IPS DF 6.9 (cell line): ENCODE measurements around the gene SPTBN1.

ENCODE experiments used
- DNase-seq: peaks from one replicate; pipeline ENCODE4 v3.0.0-alpha.2; 2013; ENCODE audit warnings: low read depth, low spot score
- H3K27ac ChIP-seq: one replicate; pipeline ENCODE4 v1.5.1; 2013; ENCODE audit warnings: low read length, control low read depth
- H3K27me3 ChIP-seq: 2 replicates; pipeline ENCODE4 v1.6.1; 2013; ENCODE audit warnings: mild to moderate bottlenecking, low read length; ENCODE audit not compliant: control insufficient read depth, insufficient read depth
- H3K36me3 ChIP-seq: 2 replicates; pipeline ENCODE4 v1.6.1; 2013; ENCODE audit warnings: low read length; ENCODE audit not compliant: control insufficient read depth, insufficient read depth
- H3K4me1 ChIP-seq: 2 replicates; pipeline ENCODE4 v1.6.1; 2013; ENCODE audit warnings: low read length; ENCODE audit not compliant: control insufficient read depth, insufficient read depth
- H3K4me3 ChIP-seq: 2 replicates; pipeline ENCODE4 v1.5.1; 2013; ENCODE audit warnings: mild to moderate bottlenecking, low read length
- H3K9me3 ChIP-seq: 2 replicates; pipeline ENCODE4 v1.6.1; 2013; ENCODE audit warnings: low read length, inconsistent platforms; ENCODE audit not compliant: control insufficient read depth, insufficient read depth
- WGBS: extraction: QIAGEN DNeasy Blood & Tissue Kit; methylation state at CpG from one replicate; pipeline ENCODE4 v1.1.7; 2013; ENCODE audit warnings: mixed read lengths, missing lambda C conversion rate; ENCODE audit not compliant: insufficient read length, insufficient coverage; 5-methylcytosine and 5-hydroxymethylcytosine counted together

SPTBN1 gene

GRCh38 chr2:54650612-54651011 is 194.5 kb downstream of the SPTBN1 start:
- WGBS, result no CpG with 5 or more reads among the region's 2 CpGs

GRCh38 chr2:54651291-54651690 is 195.2 kb downstream of the SPTBN1 start:
- WGBS, result no CpG with 5 or more reads among the region's 5 CpGs
- Histone ChIP-seq H3K36me3 (peaks cover 41% of the 10 kb centered on the region; the same call in 1 of the 2 replicates), H3K27me3 (no peaks in the 10 kb centered on the region), H3K27ac (no peak overlapping the region), H3K4me3 (no peak overlapping the region), H3K9me3 (no peaks in the 10 kb centered on the region), H3K4me1 (no peaks in the 10 kb centered on the region)
- no peak for DNase-seq

More at GRCh38 chr2:54650612-54651011, 194.5 kb downstream of the SPTBN1 start:
- no peaks in the 10 kb centered on the region for H3K4me1 ChIP-seq
- no peak overlapping the region for H3K4me3 ChIP-seq
- no peak overlapping the region for H3K27ac ChIP-seq
- no peaks in the 10 kb centered on the region for H3K27me3 ChIP-seq
- H3K9me3 ChIP-seq, result no peaks in the 10 kb centered on the region
- DNase-seq, result no peak
- H3K36me3 ChIP-seq, result peaks cover 47% of the 10 kb centered on the region; the same call in 1 of the 2 replicates

GRCh38 chr2:54652540-54652939 is 196.4 kb downstream of the SPTBN1 start:
- Histone ChIP-seq H3K4me1 (no peaks in the 10 kb centered on the region), H3K4me3 (no peak overlapping the region), H3K36me3 (peaks cover 31% of the 10 kb centered on the region; the same call in 1 of the 2 replicates), H3K27me3 (no peaks in the 10 kb centered on the region), H3K9me3 (no peaks in the 10 kb centered on the region), H3K27ac (no peak overlapping the region)
- whole genome bisulfite sequencing, result no CpG with 5 or more reads among the region's 1 CpG
- no peak for DNase-seq

- no CpG with 5 or more reads among the region's 26 CpGs for WGBS
- Histone ChIP-seq H3K36me3 (peaks cover 31% of the 10 kb centered on the region; the same call in 1 of the 2 replicates), H3K4me1 (no peaks in the 10 kb centered on the region), H3K27me3 (no peaks in the 10 kb centered on the region), H3K9me3 (no peaks in the 10 kb centered on the region), H3K27ac (no peak overlapping the region), H3K4me3 (no peak overlapping the region)
- DNase-seq, result no peak
These were observed 197.6 kb downstream of the SPTBN1 start for GRCh38 chr2:54653572-54654204.

- peaks cover 35% of the 10 kb centered on the region; the same call in 1 of the 2 replicates for H3K36me3 ChIP-seq
- no peaks in the 10 kb centered on the region for H3K9me3 ChIP-seq
- H3K27ac ChIP-seq, result no peak overlapping the region
- H3K4me1 ChIP-seq, result no peaks in the 10 kb centered on the region
- no peak overlapping the region for H3K4me3 ChIP-seq
- DNase-seq, result no peak
- 100% methylated on average over 1 of the region's 14 CpGs for WGBS
- no peaks in the 10 kb centered on the region for H3K27me3 ChIP-seq
These were observed 199.1 kb downstream of the SPTBN1 start for GRCh38 chr2:54655046-54655809.

- no peaks in the 10 kb centered on the region for H3K4me1 ChIP-seq
- no peaks in the 10 kb centered on the region for H3K27me3 ChIP-seq
- H3K36me3 ChIP-seq, result peaks cover 31% of the 10 kb centered on the region; the same call in 1 of the 2 replicates
- no peak overlapping the region for H3K27ac ChIP-seq
- no peaks in the 10 kb centered on the region for H3K9me3 ChIP-seq
- no peak overlapping the region for H3K4me3 ChIP-seq
- no CpG with 5 or more reads among the region's 3 CpGs for WGBS
- DNase-seq, result no peak
These were observed 200.7 kb downstream of the SPTBN1 start for GRCh38 chr2:54656863-54657262.

- Histone ChIP-seq H3K4me1 (no peaks in the 10 kb centered on the region), H3K4me3 (no peak overlapping the region), H3K27me3 (no peaks in the 10 kb centered on the region), H3K36me3 (peaks cover 33% of the 10 kb centered on the region; the same call in 1 of the 2 replicates), H3K27ac (no peak overlapping the region), H3K9me3 (no peaks in the 10 kb centered on the region)
- WGBS, result no CpG with 5 or more reads among the region's 12 CpGs
- no peak for DNase-seq
These were observed 201.5 kb downstream of the SPTBN1 start for GRCh38 chr2:54657664-54658083.

GRCh38 chr2:54658564-54659071 is 202.5 kb downstream of the SPTBN1 start:
- H3K27me3 ChIP-seq, result no peaks in the 10 kb centered on the region
- H3K4me1 ChIP-seq, result no peaks in the 10 kb centered on the region
- no peaks in the 10 kb centered on the region for H3K9me3 ChIP-seq
- no peak for DNase-seq
- no peak overlapping the region for H3K4me3 ChIP-seq
- peaks cover 37% of the 10 kb centered on the region; the same call in 1 of the 2 replicates for H3K36me3 ChIP-seq
- WGBS, result no CpG with 5 or more reads among the region's 1 CpG
- no peak overlapping the region for H3K27ac ChIP-seq

- Histone ChIP-seq H3K9me3 (no peaks in the 10 kb centered on the region), H3K4me1 (no peaks in the 10 kb centered on the region), H3K27me3 (no peaks in the 10 kb centered on the region), H3K36me3 (peaks cover 39% of the 10 kb centered on the region; the same call in 1 of the 2 replicates), H3K27ac (no peak overlapping the region), H3K4me3 (no peak overlapping the region)
- no CpG with 5 or more reads among the region's 4 CpGs for WGBS
- no peak for DNase-seq
These were observed 203.4 kb downstream of the SPTBN1 start for GRCh38 chr2:54659527-54659926.

GRCh38 chr2:54660752-54661151 is 204.6 kb downstream of the SPTBN1 start:
- Histone ChIP-seq H3K27ac (no peak overlapping the region), H3K4me1 (no peaks in the 10 kb centered on the region), H3K4me3 (no peak overlapping the region), H3K27me3 (no peaks in the 10 kb centered on the region), H3K36me3 (peaks cover 34% of the 10 kb centered on the region; the same call in 1 of the 2 replicates), H3K9me3 (no peaks in the 10 kb centered on the region)
- no peak for DNase-seq
- WGBS, result no CpG with 5 or more reads among the region's 12 CpGs
